PFSK-1 (cell line): ENCODE measurements around the gene KYAT1.

Source experiments
- FOXP2 ChIP-seq: optimal IDR thresholded peaks from 2 replicates; pipeline ENCODE3; 2011; ENCODE audit warnings: borderline replicate concordance, control low read depth, inconsistent platforms; ENCODE audit not compliant: insufficient read depth; ENCODE audit errors: extremely low read length, extremely low read depth
- POLR2AphosphoS5 ChIP-seq: IDR thresholded peaks from 2 replicates; pipeline ENCODE4 v1.6.1; 2012; ENCODE audit warnings: low read depth, mild to moderate bottlenecking, control low read depth, low read length, moderate library complexity
- REST ChIP-seq, 2 experiments: IDR thresholded peaks; 2 replicates each; pipeline versions ENCODE4 v1.6.1 to v1.8.0; 2011 to 2012; ENCODE audit warnings: low read depth in 2 of 2, low read length in 2 of 2, control low read depth in 1 of 2, inconsistent platforms in 1 of 2, mild to moderate bottlenecking in 1 of 2, moderate library complexity in 1 of 2; ENCODE audit not compliant: insufficient read depth in 1 of 2
- SIN3A ChIP-seq: IDR thresholded peaks from 2 replicates; pipeline ENCODE4 v1.6.1; 2012; ENCODE audit warnings: mild to moderate bottlenecking, low read length, moderate library complexity, borderline replicate concordance; ENCODE audit not compliant: insufficient read depth
- TAF1 ChIP-seq: IDR thresholded peaks from 2 replicates; pipeline ENCODE4 v1.6.1; 2012; ENCODE audit warnings: low read length, control low read depth, borderline replicate concordance; ENCODE audit not compliant: insufficient read depth

The KYAT1 gene

GRCh38 chr9:128894764-128895163 is 13.0 kb upstream of the KYAT1 start:
- TF ChIP-seq SIN3A, result no peak

- TF ChIP-seq TAF1, result no peak
- no peak for TF ChIP-seq SIN3A
Measured at GRCh38 chr9:128893354-128893753, 11.6 kb upstream of the KYAT1 start.

- TF ChIP-seq SIN3A (no peak), REST (IDR thresholded peaks at IDR 0.05; ENCODE audit: insufficient read depth in 1 of 2, low read depth in 2 of 2, low read length in 2 of 2) (no peak), TAF1 (no peak), FOXP2 (no peak), POLR2AphosphoS5 (no peak)
Measured at GRCh38 chr9:128892221-128892921, 10.6 kb upstream of the KYAT1 start.

GRCh38 chr9:128891321-128892220 is 9.8 kb upstream of the KYAT1 start:
- no peak for TF ChIP-seq FOXP2
- no peak for TF ChIP-seq POLR2AphosphoS5
- TF ChIP-seq SIN3A, result no peak
- TF ChIP-seq REST (IDR thresholded peaks at IDR 0.05; ENCODE audit: insufficient read depth in 1 of 2, low read depth in 2 of 2, low read length in 2 of 2), result no peak
- no peak for TF ChIP-seq TAF1

GRCh38 chr9:128887914-128888350 is 6.2 kb upstream of the KYAT1 start:
- TF ChIP-seq REST (IDR thresholded peaks at IDR 0.05; ENCODE audit: insufficient read depth in 1 of 2, low read depth in 2 of 2, low read length in 2 of 2) (no peak), POLR2AphosphoS5 (no peak), FOXP2 (no peak), SIN3A (no peak), TAF1 (no peak)

- TF ChIP-seq FOXP2 (no peak), SIN3A (no peak), POLR2AphosphoS5 (no peak), TAF1 (no peak)
Measured at GRCh38 chr9:128887049-128887448, 5.3 kb upstream of the KYAT1 start.
